ENCODE measurements around the gene FCN2.

DNA sequence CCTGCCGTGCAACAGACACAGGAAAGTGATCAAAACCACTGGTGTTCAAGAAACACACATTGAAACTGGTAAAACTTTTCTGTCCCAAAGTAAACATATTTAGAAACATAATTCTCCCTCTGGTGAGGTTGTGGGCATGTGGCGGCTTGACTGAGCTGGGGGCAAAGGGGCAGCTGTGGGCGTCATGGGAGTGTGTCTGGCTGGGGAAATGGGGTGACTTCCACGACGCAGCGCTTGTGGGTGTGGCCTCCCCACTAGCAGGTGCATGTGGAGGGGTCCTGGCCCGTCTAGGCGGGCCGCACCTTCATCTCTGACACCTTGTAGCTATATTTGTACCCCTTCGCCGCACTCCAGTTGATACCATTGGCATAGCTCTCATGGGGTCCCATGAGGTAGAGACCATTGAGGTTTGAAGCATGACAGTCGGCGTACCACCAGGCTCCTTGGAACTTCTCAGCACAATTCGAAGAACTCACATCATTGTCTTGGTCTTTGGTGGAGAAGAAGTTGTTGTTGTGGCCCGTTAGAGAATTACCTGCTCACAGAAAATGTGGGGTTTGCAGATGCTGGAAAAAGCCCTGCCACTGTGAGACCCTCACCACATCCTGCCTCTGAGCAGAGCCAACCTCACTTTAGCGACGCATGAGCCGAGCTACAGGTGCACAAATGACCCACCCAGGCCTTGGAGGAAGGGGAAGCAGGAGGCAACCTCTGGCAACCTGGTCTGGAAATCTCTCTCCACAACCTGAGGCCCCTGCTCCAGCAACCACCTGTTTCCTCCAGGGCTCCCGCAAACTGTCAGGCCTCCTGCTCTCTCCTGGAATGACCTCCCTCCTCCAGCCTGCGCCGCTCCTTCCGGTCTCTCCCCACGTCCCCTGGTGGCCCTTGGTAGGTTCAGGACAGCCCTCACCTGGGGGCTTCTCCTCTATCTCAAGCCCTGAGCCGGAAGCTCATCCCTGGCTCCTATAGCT is 29.2 kb downstream of the FCN2 start:
- TF ChIP-seq POLR2A (IDR thresholded peaks at IDR 0.05; ENCODE audit: low read depth) (no peak), POLR2AphosphoS5 (IDR thresholded peaks at IDR 0.05) (no peak)

Data from esophagus muscularis mucosa (tissue), 2 donors.